GF-D8 (cell line): ENCODE data around the gene RNF39.
"Not testable (repeated sequence)": the region's sequence is repeated elsewhere in the genome, so short reads cannot be mapped to it uniquely, and the experiment has no call there.

Experiments used
- DNase-seq: peaks from one replicate; lab custom pipeline; 2025; lab: John Stamatoyannopoulos, UW

RNF39 gene, protein sequence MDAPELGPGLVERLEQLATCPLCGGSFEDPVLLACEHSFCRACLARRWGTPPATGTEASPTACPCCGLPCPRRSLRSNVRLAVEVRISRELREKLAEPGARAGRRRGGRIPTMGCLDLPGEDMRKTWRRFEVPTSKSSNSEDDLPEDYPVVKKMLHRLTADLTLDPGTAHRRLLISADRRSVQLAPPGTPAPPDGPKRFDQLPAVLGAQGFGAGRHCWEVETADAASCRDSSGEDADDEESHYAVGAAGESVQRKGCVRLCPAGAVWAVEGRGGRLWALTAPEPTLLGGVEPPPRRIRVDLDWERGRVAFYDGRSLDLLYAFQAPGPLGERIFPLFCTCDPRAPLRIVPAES

DNA sequence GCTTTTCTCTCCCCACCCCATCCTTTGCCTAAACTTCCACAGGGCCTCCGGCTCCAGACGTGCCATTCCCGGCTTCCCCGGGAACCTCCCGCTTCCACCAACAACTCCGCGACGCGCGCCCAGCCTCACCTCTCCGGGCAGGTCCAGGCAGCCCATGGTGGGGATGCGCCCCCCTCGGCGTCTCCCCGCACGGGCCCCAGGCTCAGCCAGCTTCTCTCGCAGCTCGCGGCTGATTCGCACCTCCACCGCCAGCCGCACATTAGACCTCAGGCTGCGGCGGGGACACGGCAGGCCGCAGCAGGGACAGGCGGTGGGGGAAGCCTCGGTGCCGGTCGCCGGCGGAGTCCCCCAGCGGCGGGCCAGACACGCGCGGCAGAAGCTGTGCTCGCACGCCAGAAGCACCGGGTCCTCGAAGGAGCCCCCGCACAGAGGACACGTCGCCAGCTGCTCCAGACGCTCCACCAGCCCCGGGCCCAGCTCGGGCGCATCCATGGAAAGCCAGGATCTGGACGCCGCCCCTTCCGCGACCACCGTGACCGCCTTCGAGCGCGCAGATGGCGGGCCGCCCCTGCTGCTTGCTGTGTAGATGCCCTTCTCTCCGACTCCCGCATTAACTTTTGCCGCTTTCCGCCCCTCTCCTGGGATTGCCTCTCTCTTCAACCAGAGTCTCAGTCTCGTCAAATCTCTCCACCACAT, at the start of gene RNF39:
TSS of gene RNF39 (minus strand) at position 676 of the 696 bp plus-strand sequence. CDS start at position 492, 184 bp downstream.
- no peak for DNase-seq

DNA sequence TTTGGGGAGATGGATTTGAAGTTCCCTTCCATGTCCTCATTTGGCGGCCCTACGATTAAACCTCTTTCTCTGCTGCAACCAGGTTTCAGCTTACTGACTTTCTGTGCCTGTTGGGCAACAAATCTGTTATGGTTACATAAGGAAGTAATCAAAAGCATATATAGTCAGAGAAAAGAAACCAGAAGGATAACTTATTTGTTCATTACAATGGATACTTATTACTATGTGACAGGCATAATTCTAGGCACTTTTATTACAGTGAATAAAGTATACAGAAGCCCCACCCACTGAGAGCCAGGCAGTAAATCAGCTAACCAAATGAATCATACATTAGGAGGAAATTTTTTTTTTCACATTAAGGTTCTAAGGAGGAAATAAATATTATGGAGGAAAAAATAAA, 46.9 kb upstream of the RNF39 start:
- DNase-seq: no peak

DNA sequence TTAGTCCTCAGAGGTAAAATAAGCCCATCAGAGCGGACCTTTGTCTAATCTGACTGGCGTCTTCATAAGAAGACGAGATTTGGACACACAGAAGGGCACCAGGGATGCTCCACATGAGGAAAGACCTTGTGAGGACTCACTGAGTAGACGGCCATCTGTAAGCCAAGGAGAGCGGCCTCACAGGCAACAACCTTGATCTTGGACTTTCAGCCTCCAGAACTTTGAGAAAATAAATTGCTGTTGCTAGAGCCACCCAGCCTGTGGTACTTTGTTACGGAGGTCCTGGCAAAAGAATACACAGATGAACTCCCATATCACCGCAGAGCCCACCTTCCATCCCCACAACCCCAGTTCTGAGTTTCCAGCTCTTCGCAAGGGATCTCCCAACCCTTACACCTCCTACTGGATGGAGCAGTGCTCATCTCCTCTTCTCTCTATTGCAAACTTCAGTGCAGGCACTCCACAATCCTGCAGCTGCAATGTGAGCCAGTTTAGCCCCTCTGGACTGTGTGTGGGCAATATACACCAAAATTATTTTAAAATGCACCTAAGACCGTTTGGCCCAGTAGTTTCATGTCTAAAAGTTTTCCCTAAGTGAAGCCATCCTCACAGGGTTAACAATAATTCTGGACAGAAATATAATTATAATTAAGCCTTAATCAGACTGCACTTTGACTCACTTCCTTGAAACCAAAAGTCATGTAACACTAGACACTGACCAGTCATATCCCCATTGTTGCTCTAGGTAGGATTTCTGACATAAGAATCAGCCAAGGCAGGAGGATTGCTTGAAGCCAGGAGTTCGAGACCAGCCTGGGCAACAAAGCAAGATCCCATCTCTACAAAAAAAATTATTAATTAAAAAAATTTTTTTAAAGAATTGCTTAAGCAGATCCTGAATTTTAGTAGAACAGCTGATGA, 46.1 kb upstream of the RNF39 start:
- DNase-seq: no peak

DNA sequence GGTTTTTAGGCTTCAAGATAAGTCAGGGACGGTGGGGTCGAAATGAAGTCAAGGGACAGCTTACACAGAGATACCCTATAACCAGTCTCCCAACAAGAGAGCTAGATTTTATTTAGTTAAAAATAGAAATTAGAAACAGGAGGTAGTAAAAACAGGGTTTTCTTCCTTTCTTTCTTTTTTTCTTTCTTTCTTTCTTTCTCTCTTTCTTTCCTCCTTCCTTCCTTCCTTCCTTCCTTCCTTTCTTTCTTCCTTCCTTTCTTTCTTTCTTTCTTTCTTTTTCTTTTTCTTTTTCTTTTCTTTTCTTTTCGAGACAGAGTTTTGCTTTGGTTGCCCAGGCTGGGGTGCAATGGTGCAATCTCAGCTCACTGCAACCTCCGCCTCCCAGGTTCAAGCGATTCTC, 43.1 kb upstream of the RNF39 start:
- not testable (repeated sequence) for DNase-seq

DNA sequence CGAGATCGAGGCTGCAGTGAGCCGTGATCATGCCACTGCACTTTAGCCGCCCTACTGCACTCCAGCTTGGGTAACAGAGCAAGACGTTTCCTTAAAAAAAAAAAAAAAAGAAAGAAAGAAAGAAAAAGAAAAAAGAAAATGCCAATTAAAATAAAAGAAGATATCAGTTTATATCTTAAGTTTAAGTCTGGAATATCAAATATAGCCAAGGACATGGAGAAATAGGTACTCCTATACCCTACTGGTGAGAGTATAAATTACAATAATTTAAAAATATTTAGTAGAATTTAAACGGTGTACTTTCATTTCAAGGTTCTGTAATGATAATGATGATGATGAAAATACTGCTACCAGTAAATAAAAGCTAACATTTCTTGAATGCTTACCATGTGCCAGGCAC, 41.2 kb upstream of the RNF39 start:
- no peak for DNase-seq

DNA sequence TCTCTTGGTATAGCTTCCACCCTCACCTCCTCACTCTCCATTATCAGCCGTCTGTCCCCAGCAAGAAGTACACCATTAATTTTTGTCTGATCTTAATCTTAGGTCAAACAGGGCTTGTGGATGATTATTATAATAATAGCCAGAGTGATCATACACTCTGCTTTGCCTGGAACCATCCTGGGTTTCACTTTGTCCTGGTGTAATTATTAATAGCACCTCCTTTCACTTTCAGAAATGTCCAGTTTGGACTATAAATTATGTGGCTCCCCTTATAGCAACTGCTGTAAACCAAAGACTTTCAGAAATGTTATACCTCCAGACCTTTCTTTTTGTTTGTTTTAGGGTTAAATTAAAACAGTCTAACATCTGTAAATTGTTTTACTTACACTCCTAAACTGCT, 38.3 kb upstream of the RNF39 start:
- DNase-seq: no peak

DNA sequence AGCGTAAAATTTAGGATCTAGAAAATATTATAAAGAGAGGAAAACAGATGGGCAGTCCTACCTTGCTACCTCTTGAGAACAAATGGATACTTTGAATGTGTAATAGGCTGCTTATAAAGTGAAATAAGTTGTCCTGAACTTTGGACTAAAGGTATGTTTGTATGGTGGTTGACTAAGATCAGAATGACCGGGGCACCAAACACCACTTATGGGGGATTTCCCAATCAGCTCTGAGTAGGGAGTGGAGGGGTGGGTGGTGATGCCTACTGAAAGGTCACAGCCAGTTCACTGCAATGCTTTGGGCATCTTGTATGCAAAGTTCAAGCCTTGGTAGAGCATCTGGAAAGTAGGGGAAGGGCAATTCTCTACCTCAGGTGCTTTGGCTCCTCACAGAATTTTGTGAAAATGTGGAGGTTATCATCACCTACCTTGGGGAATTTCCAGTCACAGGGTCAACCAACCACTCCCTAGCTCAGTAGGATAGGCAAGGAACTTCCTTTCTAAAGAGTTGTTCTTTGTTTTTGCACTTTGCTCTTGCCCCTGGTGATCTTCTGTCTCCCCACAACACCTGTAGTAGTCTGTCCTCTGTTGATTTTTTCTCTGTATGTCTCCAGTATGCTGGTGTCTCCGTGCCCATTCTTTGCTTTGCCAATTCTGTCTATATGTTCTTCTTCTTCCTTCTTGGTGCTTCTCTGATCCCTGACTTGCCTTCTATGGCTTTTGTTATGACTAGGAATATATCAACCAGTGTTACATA, 37.6 kb upstream of the RNF39 start, which contains the start of gene TRIM31:
TSS of gene TRIM31 (minus strand) at position 88 of the 757 bp plus-strand sequence. CDS start 285 bp downstream, outside the sequence.
- DNase-seq: no peak

DNA sequence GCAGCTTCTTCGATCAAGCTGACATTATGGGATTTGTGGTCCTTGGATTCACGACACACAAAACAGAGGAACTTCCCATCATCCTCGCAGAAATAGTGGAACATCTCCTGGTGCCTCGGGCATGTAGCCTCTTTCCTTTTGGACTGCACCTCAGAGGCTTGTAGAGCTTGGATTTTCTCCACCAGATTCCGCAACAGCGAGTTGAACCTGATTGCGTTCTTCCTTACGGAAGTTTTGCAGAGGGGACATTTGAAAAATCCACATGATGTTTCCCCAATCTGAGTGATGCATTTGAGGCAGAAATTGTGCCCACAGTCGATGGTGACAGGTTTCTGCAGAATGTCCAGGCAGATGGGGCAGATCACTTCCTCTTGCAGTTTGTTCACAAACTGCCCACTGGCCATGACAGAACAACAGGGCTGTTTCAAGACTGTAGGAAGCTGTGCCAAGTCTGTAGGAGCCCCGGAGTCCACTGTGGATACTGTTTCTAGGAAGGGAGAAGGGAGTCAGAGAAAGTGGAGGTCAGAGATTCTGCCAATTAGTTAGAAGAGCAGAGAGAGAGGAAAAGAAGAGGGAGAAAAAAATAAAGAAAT, 36.9 kb upstream of the RNF39 start:
- no peak for DNase-seq

GRCh38 chr6:30111266-30111856, 35.8 kb upstream of the RNF39 start:
- DNase-seq: no peak

DNA sequence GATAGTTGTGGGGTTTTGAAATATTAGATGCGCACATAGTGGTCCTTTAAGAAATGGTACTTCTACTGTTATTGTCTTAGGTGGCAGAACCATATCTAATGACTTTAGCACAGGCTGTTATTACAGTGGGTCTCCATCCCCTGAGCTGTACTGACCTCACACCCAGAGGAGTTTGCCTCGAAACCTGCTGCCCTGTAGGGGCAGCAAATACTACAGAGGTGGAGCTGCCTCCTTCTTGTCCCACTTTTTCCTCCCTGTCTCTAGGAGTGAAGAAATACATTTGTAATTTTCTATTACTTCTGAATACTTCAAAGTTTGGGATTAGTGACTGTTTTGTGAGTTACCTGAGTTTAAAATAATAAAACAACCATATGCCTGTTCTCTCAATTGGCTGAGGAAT, 29.1 kb upstream of the RNF39 start:
- DNase-seq: no peak

DNA sequence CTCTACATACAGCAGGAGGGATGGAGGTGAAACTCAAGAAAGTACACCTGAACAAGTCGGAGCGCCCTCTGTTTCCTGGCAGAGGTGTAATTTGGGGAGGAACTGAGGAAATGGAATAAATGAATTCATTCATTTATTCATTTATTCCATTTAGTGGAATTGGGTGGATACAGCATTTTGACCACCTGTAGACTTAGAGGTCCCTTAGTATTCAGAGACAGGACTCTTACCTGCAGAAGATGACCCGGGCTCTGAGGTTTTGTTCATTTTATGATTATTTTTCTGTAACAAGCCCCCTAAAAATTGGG, 28.3 kb upstream of the RNF39 start:
- DNase-seq: no peak

- peak; percentile 45 for DNase-seq
Observed at GRCh38 chr6:30102970-30103871, 27.7 kb upstream of the RNF39 start.

DNA sequence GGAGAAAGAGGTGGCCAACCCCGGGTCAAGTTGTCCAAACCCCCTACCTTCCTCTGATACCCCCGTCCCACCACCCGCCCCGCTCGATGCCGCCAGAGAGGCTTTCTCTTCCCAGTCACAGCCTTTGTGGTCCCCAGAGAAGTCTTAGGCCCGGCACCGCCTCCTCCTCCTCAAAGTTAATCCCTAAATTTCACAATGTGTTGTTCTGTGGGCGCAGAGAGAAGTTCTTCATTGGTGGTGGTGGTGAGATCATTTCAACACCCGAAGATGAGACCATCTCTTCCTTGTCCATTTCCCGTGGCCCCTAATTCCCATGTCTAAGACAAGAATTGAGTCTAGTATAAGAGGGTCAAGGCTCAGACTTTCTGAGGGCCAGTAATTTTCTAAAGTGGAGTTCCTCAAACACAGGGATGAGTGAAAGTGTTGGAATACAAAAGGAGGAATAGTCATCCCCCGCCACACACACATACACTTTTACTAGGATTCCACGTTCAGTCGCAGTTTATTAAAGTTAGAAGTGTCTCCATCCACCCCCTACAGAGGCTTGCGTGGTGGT, 26.9 kb upstream of the RNF39 start:
- no peak for DNase-seq

- no peak for DNase-seq
Observed at GRCh38 chr6:30101444-30102413, 26.2 kb upstream of the RNF39 start.

GRCh38 chr6:30100585-30101443, 25.2 kb upstream of the RNF39 start:
- DNase-seq: no peak

DNA sequence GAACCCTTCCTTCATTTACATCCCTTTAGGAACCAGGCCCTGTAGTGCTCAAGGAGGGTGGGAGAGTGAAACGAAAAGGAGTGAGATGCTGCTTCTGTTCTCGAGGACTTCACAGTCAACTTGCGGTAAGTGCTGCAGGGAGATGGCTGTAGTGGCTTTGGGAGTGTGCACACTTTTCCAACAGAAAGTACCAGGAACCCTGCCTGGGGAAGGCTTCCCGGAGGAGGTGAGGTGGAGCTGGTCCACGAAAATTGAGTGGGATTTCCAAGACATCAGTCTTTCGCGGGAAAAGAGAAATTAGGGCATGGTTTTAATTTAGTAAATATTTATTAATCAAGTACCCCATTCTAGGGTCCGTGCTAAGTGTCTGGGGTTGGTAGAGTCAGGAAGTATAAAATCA, 24.6 kb upstream of the RNF39 start:
- DNase-seq: no peak
